K562 (cell line): ENCODE results near the gene CNGA4. TPM values are rescaled to one million over a fixed set of nuclear protein-coding genes. Genes with fewer than 3 reads are reported as not detected.
"Not testable (repeated sequence)": the region's sequence is repeated elsewhere in the genome, so short reads cannot be mapped to it uniquely, and the experiment has no call there.

Source experiments
- ATAC-seq: fragments of 200-7000 bp; cut with Tn5 transposase; 3 replicates; pipeline ENCODE4 v1.9.1; 2020; ENCODE audit warnings: moderate library complexity
- BruUV-seq: library from RNA; stranded (reverse); fragments of 400-500 nt; replicated peaks from 2 replicates; lab custom pipeline; 2021; lab: Mats Ljungman, UMichigan
- CTCF ChIA-PET: fragments of 300-600 bp; formaldehyde crosslinking; extraction: SDS; loops from one replicate; lab custom pipeline; 2021; ENCODE audit warnings: low intra/inter-chr PET ratio; lab: Yijun Ruan, JAX
- POLR2A ChIA-PET: fragments of 300-600, 350-650 bp; sonication (Branson Sonifier 250); formaldehyde crosslinking; extraction: SDS; loops from one replicate; lab custom pipeline; 2021; ENCODE audit warnings: antibody characterized with exemption, inconsistent platforms; lab: Yijun Ruan, JAX
- DNase-seq, 4 experiments: peaks; one replicate each; pipeline versions ENCODE4 v3.0.0 to v3.0.0-alpha.2; 2011 to 2018; ENCODE audit warnings: low spot score in 3 of 4, mixed read lengths in 3 of 4; ENCODE audit errors: extremely low read depth in 1 of 4
- FAIRE-seq: peaks from 2 replicates; lab custom pipeline; 2011; peaks lifted over from hg19 to GRCh38; lab: Jason Lieb, UNC
- H2AFZ ChIP-seq: 2 replicates; pipeline ENCODE4 v1.6.0; 2011; ENCODE audit warnings: low read depth, low read length, control low read depth, inconsistent platforms
- H3K27ac ChIP-seq: fragments of 200-600 bp; 3 replicates; pipeline ENCODE4 v1.8.0; 2011; ENCODE audit warnings: low read depth, mild to moderate bottlenecking, control low read depth, inconsistent platforms, low read length, moderate library complexity, mixed read lengths; ENCODE audit errors: extremely low read depth
- H3K27me3 ChIP-seq, 2 experiments: fragments of 300-600 bp in 1 of 2; 2 replicates in 1 of 2; 3 replicates in 1 of 2; pipeline versions ENCODE4 v1.6.0 to v1.8.0; 2011; ENCODE audit warnings: inconsistent platforms in 2 of 2, low read length in 2 of 2, mild to moderate bottlenecking in 1 of 2, mixed read lengths in 1 of 2, moderate library complexity in 1 of 2; ENCODE audit not compliant: control insufficient read depth in 2 of 2, insufficient read depth in 2 of 2
- H3K36me3 ChIP-seq: fragments of 300-600 bp; 3 replicates; pipeline ENCODE4 v1.8.0; 2011; ENCODE audit warnings: mild to moderate bottlenecking, low read length, inconsistent platforms; ENCODE audit not compliant: control insufficient read depth, insufficient read depth
- H3K4me1 ChIP-seq, 2 experiments: fragments of 200-600 bp in 1 of 2; replicated peaks in 1 of 2; 2 replicates in 1 of 2; 3 replicates in 1 of 2; pipeline versions ENCODE4 v1.5.1 to v1.8.0; 2011; ENCODE audit warnings: inconsistent platforms in 2 of 2, low read length in 2 of 2, mild to moderate bottlenecking in 1 of 2, mixed read lengths in 1 of 2, moderate library complexity in 1 of 2; ENCODE audit not compliant: control insufficient read depth in 2 of 2, insufficient read depth in 2 of 2
- H3K4me2 ChIP-seq: 2 replicates; pipeline ENCODE4 v1.6.1; 2011; ENCODE audit warnings: low read length, control low read depth, inconsistent platforms, mixed read lengths; ENCODE audit not compliant: insufficient read depth
- H3K4me3 ChIP-seq: fragments of 200-600 bp; sonication (generic), shearing (Covaris generic); 2 replicates; pipeline ENCODE4 v1.5.1; 2016; ENCODE audit warnings: control low read depth, inconsistent platforms
- H3K79me2 ChIP-seq: fragments of 200-600 bp; 3 replicates; pipeline ENCODE4 v1.8.0; 2011; ENCODE audit warnings: low read length, inconsistent platforms; ENCODE audit not compliant: control insufficient read depth, insufficient read depth
- H3K9ac ChIP-seq, 2 experiments: 2 replicates each; pipeline versions ENCODE4 v1.6.0 to v1.6.1; 2011; ENCODE audit warnings: low read depth in 2 of 2, low read length in 2 of 2, control low read depth in 1 of 2, inconsistent platforms in 1 of 2, mild to moderate bottlenecking in 1 of 2, mixed read lengths in 1 of 2; ENCODE audit not compliant: insufficient read depth in 1 of 2
- H3K9me1 ChIP-seq: one replicate; pipeline ENCODE4 v1.6.0; 2011; ENCODE audit warnings: inconsistent platforms, mild to moderate bottlenecking, low read length, moderate library complexity; ENCODE audit not compliant: control insufficient read depth, insufficient read depth
- H3K9me3 ChIP-seq: replicated peaks from 2 replicates; pipeline ENCODE4 v1.5.1; 2011; ENCODE audit warnings: low read depth, low read length, inconsistent platforms; ENCODE audit not compliant: control insufficient read depth, insufficient read depth
- H4K20me1 ChIP-seq: replicated peaks from 2 replicates; pipeline ENCODE4 v1.6.1; 2011; ENCODE audit warnings: low read length, inconsistent platforms, mixed read lengths; ENCODE audit not compliant: control insufficient read depth, insufficient read depth
- BCOR ChIP-seq: fragments of 450-650 bp; IDR thresholded peaks from 2 replicates; pipeline ENCODE4 v1.6.1; 2016
- CEBPB ChIP-seq: fragments of 450-650 bp; IDR thresholded peaks from 2 replicates; pipeline ENCODE4 v1.6.1; 2016; ENCODE audit warnings: missing genetic modification characterization, missing compliant biosample characterization
- MYNN ChIP-seq, 2 experiments: sonication (generic); formaldehyde crosslinking in 1 of 2; IDR thresholded peaks; 2 replicates each; pipeline versions ENCODE4 v1.5.0 to v1.6.1; 2016 to 2020; ENCODE audit warnings: antibody characterized with exemption in 1 of 2, missing genetic modification reagents in 1 of 2
- ZNF146 ChIP-seq: IDR thresholded peaks from one replicate; pipeline ENCODE4 v1.6.1; 2018; ENCODE audit warnings: missing compliant biosample characterization; ENCODE audit not compliant: unreplicated experiment
- WGBS: fragments of 100-300 bp; shearing (Covaris generic); methylation state at CpG from one replicate; pipeline ENCODE4 v1.1.6; 2016; ENCODE audit warnings: low coverage, mixed read lengths; ENCODE audit not compliant: insufficient coverage; ENCODE audit errors: missing lambda C conversion rate; 5-methylcytosine and 5-hydroxymethylcytosine counted together
- in situ Hi-C: fragments of 300-500 bp; cut with MboI; formaldehyde crosslinking; loops from 4 replicates; pipeline ENCODE4 v1.15.0; 2018; ENCODE audit warnings: inconsistent platforms, mixed read lengths
- intact Hi-C: fragments of 100-400 bp; cut with micrococcal nuclease; formaldehyde crosslinking; loops from 2 replicates; pipeline ENCODE4 v1.14.2; 2022
- polyA plus RNA-seq, 8 experiments: library from polyadenylated mRNA; depleted of rRNA in 4 of 8; stranded (reverse) in 5 of 8; unstranded in 3 of 8; fragments of >200 nt; fragmentation: Nextera tagmentation in 2 of 8; fragmentation: Illumina TruSeq in 1 of 8; extraction: Ambion mirVana in 2 of 8; extraction: Trizol in 1 of 8; gene quantifications; 2 replicates each; pipeline versions ENCODE4 v1.2.1 to v1.2.3, GENCODE V29; 2011 to 2014; ENCODE audit warnings: inconsistent platforms in 1 of 8, missing spikeins in 1 of 8
- total RNA-seq, 7 experiments: library from RNA; depleted of rRNA in 6 of 7; stranded (reverse); fragments of >200 nt in 6 of 7; fragmentation: Illumina TruSeq in 2 of 7; extraction: Trizol in 2 of 7; gene quantifications; 2 replicates each; pipeline versions ENCODE4 v1.2.1 to v1.2.3, GENCODE V29; 2011 to 2021; ENCODE audit warnings: low replicate concordance in 1 of 7
- TF ChIP-seq, protein P1 (sequence below): sonication (generic); formaldehyde crosslinking; IDR thresholded peaks from 2 replicates; pipeline ENCODE4 v1.8.1; 2023; ENCODE audit warnings: mild to moderate bottlenecking, missing genetic modification reagents

The CNGA4 gene
- total and polyA plus RNA-seq, 9 of the 15 experiments (the other 6 are each of a cell fraction or from before 2014, with no cell fraction given): 0.04 to 0.09 (median 0.06) TPM; not detected in 6

DNA sequence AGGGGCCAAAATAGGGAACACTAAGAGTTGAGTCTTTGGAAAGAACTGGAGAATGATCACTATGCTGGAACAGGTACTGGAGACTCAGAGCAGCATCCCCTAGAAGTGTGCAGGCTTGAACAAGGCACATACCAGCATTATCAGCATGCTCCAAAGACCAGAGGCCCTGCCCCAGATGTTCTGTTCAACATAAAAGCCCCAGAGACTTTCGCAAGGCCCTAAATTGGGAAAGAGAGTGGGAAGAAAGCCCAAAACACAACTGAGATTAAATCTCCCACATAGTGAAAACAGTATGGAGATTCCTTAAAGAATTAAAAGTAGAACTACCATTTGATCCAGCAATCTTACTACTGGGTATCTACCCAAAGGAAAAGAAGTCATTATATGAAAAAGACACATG is 9.4 kb downstream of the CNGA4 start:
- in situ Hi-C loops: no loop called here

DNA sequence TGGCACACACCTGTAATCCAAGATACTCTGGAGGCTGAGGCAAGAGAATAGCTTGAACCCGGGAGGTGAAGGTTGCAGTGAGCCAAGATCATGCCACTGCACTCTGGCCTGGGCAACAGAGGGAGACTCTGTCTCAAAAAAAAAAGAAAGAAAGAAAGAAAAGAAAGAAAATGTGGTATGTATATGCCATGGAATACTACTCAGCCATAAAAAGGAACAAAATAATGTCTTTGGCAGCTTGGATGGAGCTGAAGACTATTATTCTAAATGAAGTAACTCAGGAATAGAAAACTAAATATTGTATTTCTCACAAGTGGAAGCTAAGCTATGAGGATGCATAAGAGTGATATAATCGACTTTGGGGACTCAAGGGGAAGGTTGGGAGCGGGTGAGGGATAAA is 10.0 kb downstream of the CNGA4 start:
- in situ Hi-C loops: not testable (repeated sequence)

More for the DNA sequence above, 9.4 kb downstream of the CNGA4 start:
- FAIRE-seq (no peak), DNase-seq (no peak), ATAC-seq (no peak)
- Histone ChIP-seq H3K27ac (no peak overlapping the region), H3K9ac (no peak overlapping the region), H3K4me1 (peaks cover 3 to 15% of the 10 kb centered on the region in 2 experiments; a peak in 4 of 5 replicates), H3K27me3 (peaks cover 11 to 21% of the 10 kb centered on the region in 2 experiments), H3K9me3 (no peaks in the 10 kb centered on the region), H3K4me3 (no peak overlapping the region), H4K20me1 (no peaks in the 10 kb centered on the region), H2AFZ (no peak overlapping the region), H3K79me2 (no peaks in the 10 kb centered on the region), H3K9me1 (no peaks in the 10 kb centered on the region), H3K4me2 (no peak overlapping the region), H3K36me3 (no peaks in the 10 kb centered on the region)
- 50% methylated on average over 1 of the region's 1 CpG for WGBS
- TF ChIP-seq CEBPB (tag) (peak; percentile 67), MYNN (IDR thresholded peaks at IDR 0.05) (peak; percentile 92), MYNN (CRISPR knock-in tag; IDR thresholded peaks at IDR 0.05) (no peak)
- TF ChIP-seq, protein P1, sequence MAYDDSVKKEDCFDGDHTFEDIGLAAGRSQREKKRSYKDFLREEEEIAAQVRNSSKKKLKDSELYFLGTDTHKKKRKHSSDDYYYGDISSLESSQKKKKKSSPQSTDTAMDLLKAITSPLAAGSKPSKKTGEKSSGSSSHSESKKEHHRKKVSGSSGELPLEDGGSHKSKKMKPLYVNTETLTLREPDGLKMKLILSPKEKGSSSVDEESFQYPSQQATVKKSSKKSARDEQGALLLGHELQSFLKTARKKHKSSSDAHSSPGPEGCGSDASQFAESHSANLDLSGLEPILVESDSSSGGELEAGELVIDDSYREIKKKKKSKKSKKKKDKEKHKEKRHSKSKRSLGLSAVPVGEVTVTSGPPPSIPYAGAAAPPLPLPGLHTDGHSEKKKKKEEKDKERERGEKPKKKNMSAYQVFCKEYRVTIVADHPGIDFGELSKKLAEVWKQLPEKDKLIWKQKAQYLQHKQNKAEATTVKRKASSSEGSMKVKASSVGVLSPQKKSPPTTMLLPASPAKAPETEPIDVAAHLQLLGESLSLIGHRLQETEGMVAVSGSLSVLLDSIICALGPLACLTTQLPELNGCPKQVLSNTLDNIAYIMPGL (CRISPR knock-in tag): no peak
- CTCF ChIA-PET: no interaction called here
- no TSS peak for BruUV-seq
- POLR2A ChIA-PET: no interaction called here
- intact Hi-C loops: no loop called here

More for the DNA sequence above, 10.0 kb downstream of the CNGA4 start:
- not testable (repeated sequence) for FAIRE-seq, H3K4me3 ChIP-seq, H3K27ac ChIP-seq, H3K4me2 ChIP-seq, H3K9ac ChIP-seq, H4K20me1 ChIP-seq, DNase-seq, H3K9me3 ChIP-seq, BruUV-seq, H2AFZ ChIP-seq
- 16% methylated on average over 3 of the region's 3 CpGs for WGBS
- peaks cover 3 to 15% of the 10 kb centered on the region in 2 experiments; a peak in 4 of 5 replicates for H3K4me1 ChIP-seq
- H3K27me3 ChIP-seq: peaks cover 7 to 15% of the 10 kb centered on the region in 2 experiments
- TF ChIP-seq ZNF146 (CRISPR knock-in tag) (peak; percentile 54), BCOR (0 out of 2 replicates have a peak, but pooled peaks have one; percentile 11)
- TF ChIP-seq, all 486 proteins: peak for 2; not testable (repeated sequence) for 484
- H3K9me1 ChIP-seq, CTCF ChIA-PET, H3K36me3 ChIP-seq, ATAC-seq, H3K79me2 ChIP-seq, POLR2A ChIA-PET, intact Hi-C loops: not testable (repeated sequence)
